ENCODE results near the gene ZNF628. TPM values are rescaled to one million over a fixed set of nuclear protein-coding genes. Genes with fewer than 3 reads are reported as not detected.

The ZNF628 gene
- polyA plus RNA-seq, 1 experiment, result 0.48 TPM

- no peak for DNase-seq (ENCODE audit: low read depth)
- CTCF ChIA-PET, result interaction anchor here (1.2 kb wide), 1 partner anchor 85 kb away, joined by 7 read pairs; the partner anchor contains the start of gene ZNF865
- no peak for TF ChIP-seq CTCF (IDR thresholded peaks at IDR 0.05; ENCODE audit: insufficient read depth, low read depth, low read length)
- no peaks in the 10 kb centered on the region for H3K27me3 ChIP-seq (ENCODE audit: control insufficient read depth, insufficient read depth, low read length)
- POLR2A ChIA-PET, result no interaction called here
- peaks cover 3% of the 10 kb centered on the region; the same call in 1 of the 2 replicates for H3K36me3 ChIP-seq (ENCODE audit: control insufficient read depth, insufficient read depth, low read length)
- H3K4me3 ChIP-seq (ENCODE audit: low read depth, low read length), result no peak overlapping the region
These were observed 44.4 kb downstream of the ZNF628 start for GRCh38 chr19:55520691-55521292.

- TF ChIP-seq CTCF (IDR thresholded peaks at IDR 0.05; ENCODE audit: insufficient read depth, low read depth, low read length), result no peak
- Histone ChIP-seq H3K27me3 (ENCODE audit: control insufficient read depth, insufficient read depth, low read length) (no peaks in the 10 kb centered on the region), H3K36me3 (ENCODE audit: control insufficient read depth, insufficient read depth, low read length) (no peaks in the 10 kb centered on the region), H3K4me3 (ENCODE audit: low read depth, low read length) (no peak overlapping the region)
- DNase-seq (ENCODE audit: low read depth), result no peak
- POLR2A ChIA-PET, result no interaction called here
- CTCF ChIA-PET, result interaction anchor here (0.8 to 1.7 kb wide), 9 partner anchors 9 to 107 kb away, joined by 3 to 6 read pairs (median 3); partner anchors contain the start of gene ZNF865
These were observed 49.1 kb downstream of the ZNF628 start for GRCh38 chr19:55525289-55526101.

GRCh38 chr19:55526216-55527196 lies 50.1 kb downstream of the ZNF628 start:
- CTCF ChIA-PET, result interaction anchor here (0.8 to 1.7 kb wide), 9 partner anchors 9 to 106 kb away, joined by 3 to 6 read pairs (median 3); partner anchors contain the start of gene ZNF865
- no peak for TF ChIP-seq CTCF (IDR thresholded peaks at IDR 0.05; ENCODE audit: insufficient read depth, low read depth, low read length)
- H3K4me3 ChIP-seq (ENCODE audit: low read depth, low read length), result no peak overlapping the region
- no peaks in the 10 kb centered on the region for H3K36me3 ChIP-seq (ENCODE audit: control insufficient read depth, insufficient read depth, low read length)
- H3K27me3 ChIP-seq (ENCODE audit: control insufficient read depth, insufficient read depth, low read length), result no peaks in the 10 kb centered on the region
- DNase-seq (ENCODE audit: low read depth), result no peak
- POLR2A ChIA-PET, result no interaction called here

- H3K4me3 ChIP-seq (ENCODE audit: low read depth, low read length), result no peak overlapping the region
- TF ChIP-seq CTCF (IDR thresholded peaks at IDR 0.05; ENCODE audit: insufficient read depth, low read depth, low read length), result no peak
- H3K27me3 ChIP-seq (ENCODE audit: control insufficient read depth, insufficient read depth, low read length), result no peaks in the 10 kb centered on the region
- ChIA-PET POLR2A (no interaction called here), CTCF (interaction anchor here (1.2 to 1.4 kb wide), 2 partner anchors 10 to 23 kb away, joined by 4 read pairs; partner anchors contain the start of gene SBK2)
- H3K36me3 ChIP-seq (ENCODE audit: control insufficient read depth, insufficient read depth, low read length), result no peaks in the 10 kb centered on the region
- no peak for DNase-seq (ENCODE audit: low read depth)
These were observed 51.0 kb downstream of the ZNF628 start for GRCh38 chr19:55527197-55528029.
